OCI-LY1 (cell line): Measurements from ENCODE around the gene TMED8.
"Not testable (repeated sequence)": the region's sequence is repeated elsewhere in the genome, so short reads cannot be mapped to it uniquely, and the experiment has no call there.

ENCODE experiments used
- H2AFZ ChIP-seq: fragments of 200-600 bp; sonication (generic), shearing (Covaris generic); 2 replicates; pipeline ENCODE4 v1.6.0; 2014; ENCODE audit warnings: antibody characterized with exemption, mild to moderate bottlenecking, low read length
- H3F3A ChIP-seq: fragments of 200-600 bp; sonication (generic), shearing (Covaris generic); 2 replicates; pipeline ENCODE4 v1.6.0; 2014; ENCODE audit warnings: mild to moderate bottlenecking, antibody characterized with exemption, low read length, moderate library complexity; ENCODE audit not compliant: insufficient read depth
- H3K27ac ChIP-seq: fragments of 200-600 bp; sonication (generic); 2 replicates; pipeline ENCODE4 v1.5.1; 2014; ENCODE audit warnings: low read length, mixed run types, mild to moderate bottlenecking, low read depth; ENCODE audit not compliant: poor library complexity, severe bottlenecking
- H3K27me3 ChIP-seq: fragments of 200-600 bp; sonication (generic); 2 replicates; pipeline ENCODE4 v1.6.0; 2014; ENCODE audit warnings: antibody characterized with exemption, mild to moderate bottlenecking, low read length, moderate library complexity; ENCODE audit not compliant: insufficient read depth
- H3K36me3 ChIP-seq: fragments of 200-600 bp; sonication (generic); 2 replicates; pipeline ENCODE4 v1.6.1; 2014; ENCODE audit warnings: mild to moderate bottlenecking, antibody characterized with exemption, low read length, moderate library complexity, mixed read lengths; ENCODE audit not compliant: insufficient read depth
- H3K4me1 ChIP-seq: fragments of 200-600 bp; sonication (generic); 2 replicates; pipeline ENCODE4 v1.5.1; 2014; ENCODE audit warnings: mild to moderate bottlenecking, low read length, moderate library complexity; ENCODE audit not compliant: insufficient read depth, severe bottlenecking
- H3K4me2 ChIP-seq: fragments of 200-600 bp; sonication (generic), shearing (Covaris generic); 2 replicates; pipeline ENCODE4 v1.6.1; 2014; ENCODE audit warnings: low read length
- H3K4me3 ChIP-seq: fragments of 200-600 bp; sonication (generic); 2 replicates; pipeline ENCODE4 v1.5.1; 2014; ENCODE audit warnings: low read length, low read depth, mild to moderate bottlenecking, mixed read lengths; ENCODE audit not compliant: poor library complexity, severe bottlenecking
- H3K79me2 ChIP-seq: fragments of 200-600 bp; shearing (Covaris generic); 2 replicates; pipeline ENCODE4 v1.6.1; 2016; ENCODE audit warnings: mixed run types, low read length, mixed read lengths; ENCODE audit not compliant: insufficient read depth
- H3K9ac ChIP-seq: fragments of 200-600 bp; sonication (generic), shearing (Covaris generic); 2 replicates; pipeline ENCODE4 v1.6.1; 2014; ENCODE audit warnings: mild to moderate bottlenecking, low read length, mixed read lengths
- H3K9me2 ChIP-seq: fragments of 200-600 bp; sonication (generic), shearing (Covaris generic); 2 replicates; pipeline ENCODE4 v1.6.1; 2014; ENCODE audit warnings: low read depth, mild to moderate bottlenecking, low read length, mixed read lengths
- H3K9me3 ChIP-seq: fragments of 200-600 bp; shearing (Covaris generic); 2 replicates; pipeline ENCODE4 v1.6.1; 2014; ENCODE audit warnings: low read length, mixed read lengths
- H4K20me1 ChIP-seq: fragments of 200-600 bp; sonication (generic), shearing (Covaris generic); 2 replicates; pipeline ENCODE4 v1.6.0; 2016; ENCODE audit warnings: mild to moderate bottlenecking, low read length; ENCODE audit not compliant: insufficient read depth
- EZH2 ChIP-seq: fragments of 200-600 bp; sonication (generic), shearing (Covaris generic); IDR thresholded peaks from 2 replicates; pipeline ENCODE4 v1.8.0; 2017; ENCODE audit warnings: borderline replicate concordance, mixed run types, mild to moderate bottlenecking, antibody characterized with exemption, low read length, moderate library complexity, mixed read lengths
- TF ChIP-seq, protein P1 (sequence below): fragments of 200-600 bp; sonication (generic), shearing (Covaris generic); IDR thresholded peaks from 2 replicates; pipeline ENCODE4 v1.5.1; 2017; ENCODE audit warnings: mild to moderate bottlenecking, antibody characterized with exemption, low read length, moderate library complexity, mixed read lengths

Gene TMED8

DNA sequence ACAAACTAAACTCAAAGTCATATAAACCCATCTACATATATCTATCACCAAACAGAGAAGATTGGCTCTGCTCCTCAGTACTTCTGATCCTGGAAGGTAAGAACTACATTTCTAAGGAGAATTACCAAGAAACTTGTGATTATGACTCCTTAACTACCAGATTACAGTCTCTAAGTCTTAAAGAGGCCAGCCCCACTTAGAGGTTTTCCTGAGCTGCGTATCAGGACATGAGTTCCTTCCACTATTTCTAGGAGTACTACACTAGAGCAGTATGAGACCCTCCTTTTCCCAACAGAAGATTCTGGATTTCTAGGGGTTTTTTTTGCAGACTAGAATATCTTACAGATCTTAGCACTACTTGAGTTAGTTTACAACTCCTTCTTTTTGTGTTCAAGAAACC lies 46.5 kb upstream of the TMED8 start, which contains the start of gene NOXRED1:
Gene NOXRED1, minus strand, starts transcription at position 101 of the 400 bp plus-strand sequence. CDS start 634 bp downstream, outside the sequence.
- Histone ChIP-seq H3K27ac (no peak within 1 kb of the TSS), H2AFZ (no peak within 1 kb of the TSS), H3K4me1 (no peaks in the 10 kb centered on the region), H4K20me1 (no peaks in the 10 kb centered on the region), H3K27me3 (no peaks in the 10 kb centered on the region), H3K9me3 (peaks cover 5% of the 10 kb centered on the region; the same call in 1 of the 2 replicates), H3F3A (no peaks in the 10 kb centered on the region), H3K9me2 (no peaks in the 10 kb centered on the region), H3K36me3 (peaks cover 65% of the 10 kb centered on the region), H3K4me3 (no peak within 1 kb of the TSS), H3K4me2 (no peak within 1 kb of the TSS), H3K79me2 (no peaks in the 10 kb centered on the region), H3K9ac (no peak within 1 kb of the TSS)
- TF ChIP-seq, protein P1, sequence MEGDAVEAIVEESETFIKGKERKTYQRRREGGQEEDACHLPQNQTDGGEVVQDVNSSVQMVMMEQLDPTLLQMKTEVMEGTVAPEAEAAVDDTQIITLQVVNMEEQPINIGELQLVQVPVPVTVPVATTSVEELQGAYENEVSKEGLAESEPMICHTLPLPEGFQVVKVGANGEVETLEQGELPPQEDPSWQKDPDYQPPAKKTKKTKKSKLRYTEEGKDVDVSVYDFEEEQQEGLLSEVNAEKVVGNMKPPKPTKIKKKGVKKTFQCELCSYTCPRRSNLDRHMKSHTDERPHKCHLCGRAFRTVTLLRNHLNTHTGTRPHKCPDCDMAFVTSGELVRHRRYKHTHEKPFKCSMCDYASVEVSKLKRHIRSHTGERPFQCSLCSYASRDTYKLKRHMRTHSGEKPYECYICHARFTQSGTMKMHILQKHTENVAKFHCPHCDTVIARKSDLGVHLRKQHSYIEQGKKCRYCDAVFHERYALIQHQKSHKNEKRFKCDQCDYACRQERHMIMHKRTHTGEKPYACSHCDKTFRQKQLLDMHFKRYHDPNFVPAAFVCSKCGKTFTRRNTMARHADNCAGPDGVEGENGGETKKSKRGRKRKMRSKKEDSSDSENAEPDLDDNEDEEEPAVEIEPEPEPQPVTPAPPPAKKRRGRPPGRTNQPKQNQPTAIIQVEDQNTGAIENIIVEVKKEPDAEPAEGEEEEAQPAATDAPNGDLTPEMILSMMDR, result no peak
- TF ChIP-seq EZH2, result no peak

DNA sequence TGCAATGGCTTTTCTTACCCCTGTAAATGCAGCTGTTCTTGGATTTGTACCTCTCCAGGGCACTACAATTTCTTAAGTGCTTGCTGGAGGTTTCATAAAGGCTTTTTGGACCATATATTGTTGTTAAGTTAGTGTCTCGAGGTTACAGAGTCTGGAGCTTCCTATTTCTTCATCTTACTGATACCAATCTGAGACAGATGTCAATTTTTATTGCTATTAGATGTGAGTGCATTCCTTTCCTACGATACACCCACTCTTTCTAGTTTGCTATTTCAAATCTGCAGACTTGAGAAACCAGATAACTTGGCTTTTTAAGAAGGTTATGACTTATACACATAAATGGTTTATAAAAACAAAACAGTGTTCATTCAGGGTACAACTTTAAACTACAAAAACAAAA lies 44.3 kb upstream of the TMED8 start:
- Histone ChIP-seq H3K4me3 (no peak overlapping the region), H3K27me3 (no peaks in the 10 kb centered on the region), H3K9me2 (no peaks in the 10 kb centered on the region), H3K79me2 (no peaks in the 10 kb centered on the region), H3K27ac (no peak overlapping the region), H2AFZ (no peak overlapping the region), H3K4me2 (no peak overlapping the region), H3K4me1 (no peaks in the 10 kb centered on the region), H4K20me1 (no peaks in the 10 kb centered on the region), H3K36me3 (peaks cover 44% of the 10 kb centered on the region), H3F3A (no peaks in the 10 kb centered on the region), H3K9me3 (peaks cover 5% of the 10 kb centered on the region; the same call in 1 of the 2 replicates), H3K9ac (no peak overlapping the region)
- TF ChIP-seq, protein P1, result no peak
- TF ChIP-seq EZH2, result no peak

DNA sequence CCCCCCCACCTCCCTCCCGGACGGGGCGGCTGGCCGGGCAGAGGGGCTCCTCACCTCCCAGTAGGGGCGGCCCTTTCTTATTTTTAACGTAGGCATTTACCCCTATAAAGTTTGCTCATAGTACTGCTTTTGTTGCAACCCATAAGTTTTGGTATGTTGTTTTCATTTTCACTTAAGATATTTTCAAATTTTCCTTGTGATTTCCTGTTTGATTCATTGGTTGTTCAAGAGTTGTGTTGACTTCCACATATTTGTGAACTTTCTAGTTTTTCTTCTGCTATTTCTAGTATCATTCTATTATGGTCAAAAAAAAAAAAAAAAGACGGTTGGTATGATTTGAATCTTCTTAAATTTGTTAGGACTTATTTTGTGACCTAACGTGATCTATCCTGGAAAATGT lies 39.9 kb upstream of the TMED8 start:
- H2AFZ ChIP-seq, result no peak overlapping the region
- H3K79me2 ChIP-seq, result no peaks in the 10 kb centered on the region
- H4K20me1 ChIP-seq, result no peaks in the 10 kb centered on the region
- TF ChIP-seq, protein P1, result no peak
- TF ChIP-seq EZH2, result no peak
- no peak overlapping the region for H3K27ac ChIP-seq
- H3K36me3 ChIP-seq, result peaks cover 2% of the 10 kb centered on the region; the same call in 1 of the 2 replicates
- H3K9ac ChIP-seq, result no peak overlapping the region
- H3K4me1 ChIP-seq, result no peaks in the 10 kb centered on the region
- no peaks in the 10 kb centered on the region for H3F3A ChIP-seq
- H3K9me2 ChIP-seq, result no peaks in the 10 kb centered on the region
- no peaks in the 10 kb centered on the region for H3K27me3 ChIP-seq
- H3K9me3 ChIP-seq, result peaks cover 5% of the 10 kb centered on the region; the same call in 1 of the 2 replicates
- H3K4me2 ChIP-seq, result no peak overlapping the region
- no peak overlapping the region for H3K4me3 ChIP-seq

DNA sequence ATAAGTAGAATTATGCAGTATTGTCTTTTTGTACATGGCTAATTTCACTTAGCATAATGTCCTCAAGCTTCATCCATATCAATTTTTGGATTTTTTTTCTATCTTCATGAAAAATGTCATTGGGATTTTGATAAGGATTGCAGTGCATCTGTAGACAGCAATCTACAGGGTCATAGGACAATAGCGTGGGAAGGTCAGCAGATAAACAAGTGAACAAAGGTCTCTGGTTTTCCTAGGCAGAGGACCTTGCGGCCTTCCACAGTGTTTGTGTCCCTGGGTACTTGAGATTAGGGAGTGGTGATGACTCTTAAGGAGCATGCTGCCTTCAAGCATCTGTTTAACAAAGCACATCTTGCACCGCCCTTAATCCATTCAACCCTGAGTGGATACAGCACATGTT lies 39.2 kb upstream of the TMED8 start:
- H3K4me1 ChIP-seq, H3K4me2 ChIP-seq, H3K27ac ChIP-seq, H3K36me3 ChIP-seq, H3K27me3 ChIP-seq, H2AFZ ChIP-seq, H3F3A ChIP-seq, H3K9me2 ChIP-seq, H4K20me1 ChIP-seq, H3K9ac ChIP-seq, H3K79me2 ChIP-seq, H3K4me3 ChIP-seq, H3K9me3 ChIP-seq: not testable (repeated sequence)

DNA sequence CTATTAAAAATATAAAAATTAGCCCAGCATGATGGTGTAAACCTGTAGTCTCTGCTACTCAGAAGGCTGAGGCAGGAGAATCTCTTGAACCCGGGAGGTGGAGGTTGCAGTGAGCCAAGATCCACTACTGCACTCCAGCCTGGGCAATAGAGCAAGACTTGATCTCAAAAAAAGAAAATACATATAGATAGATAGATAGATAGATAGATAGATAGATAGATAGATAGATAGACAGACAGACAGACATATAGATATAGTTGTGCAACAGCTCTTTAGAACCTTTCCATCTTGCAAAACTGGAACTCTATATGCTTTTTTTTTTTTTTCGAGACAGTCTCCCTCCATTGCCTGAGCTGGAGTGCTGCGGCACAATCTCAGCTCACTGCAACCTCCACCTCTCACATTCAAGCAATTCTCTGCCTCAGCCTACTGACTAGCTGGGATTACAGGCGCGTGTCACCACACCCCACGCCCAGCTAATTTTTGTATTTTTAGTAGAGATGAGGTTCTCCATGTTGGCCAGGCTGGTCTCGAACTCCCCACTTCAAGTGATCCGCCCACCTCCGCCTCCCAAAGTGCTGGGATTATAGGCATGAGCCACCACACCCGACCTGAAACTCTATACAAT lies 38.6 kb upstream of the TMED8 start:
- H3K27ac ChIP-seq, H3F3A ChIP-seq, H3K27me3 ChIP-seq, H3K79me2 ChIP-seq, H2AFZ ChIP-seq, H3K9me2 ChIP-seq, H4K20me1 ChIP-seq, H3K4me2 ChIP-seq, H3K4me3 ChIP-seq, H3K9me3 ChIP-seq, H3K36me3 ChIP-seq, H3K9ac ChIP-seq, H3K4me1 ChIP-seq: not testable (repeated sequence)
